IPS-18c (cell line): ENCODE measurements around the gene INMT.
A peak's percentile ranks its signal among the peaks of the same experiment; 100 is the strongest.

Source experiments
- H3K4me3 ChIP-seq: 2 replicates; pipeline ENCODE4 v1.7.0; 2013; ENCODE audit warnings: low read depth, mild to moderate bottlenecking, low read length, moderate library complexity; ENCODE audit not compliant: insufficient read depth
- H3K9me3 ChIP-seq: one replicate; pipeline ENCODE4 v1.6.1; 2013; ENCODE audit warnings: mild to moderate bottlenecking, low read length, moderate library complexity; ENCODE audit not compliant: control insufficient read depth, insufficient read depth

Gene INMT

DNA sequence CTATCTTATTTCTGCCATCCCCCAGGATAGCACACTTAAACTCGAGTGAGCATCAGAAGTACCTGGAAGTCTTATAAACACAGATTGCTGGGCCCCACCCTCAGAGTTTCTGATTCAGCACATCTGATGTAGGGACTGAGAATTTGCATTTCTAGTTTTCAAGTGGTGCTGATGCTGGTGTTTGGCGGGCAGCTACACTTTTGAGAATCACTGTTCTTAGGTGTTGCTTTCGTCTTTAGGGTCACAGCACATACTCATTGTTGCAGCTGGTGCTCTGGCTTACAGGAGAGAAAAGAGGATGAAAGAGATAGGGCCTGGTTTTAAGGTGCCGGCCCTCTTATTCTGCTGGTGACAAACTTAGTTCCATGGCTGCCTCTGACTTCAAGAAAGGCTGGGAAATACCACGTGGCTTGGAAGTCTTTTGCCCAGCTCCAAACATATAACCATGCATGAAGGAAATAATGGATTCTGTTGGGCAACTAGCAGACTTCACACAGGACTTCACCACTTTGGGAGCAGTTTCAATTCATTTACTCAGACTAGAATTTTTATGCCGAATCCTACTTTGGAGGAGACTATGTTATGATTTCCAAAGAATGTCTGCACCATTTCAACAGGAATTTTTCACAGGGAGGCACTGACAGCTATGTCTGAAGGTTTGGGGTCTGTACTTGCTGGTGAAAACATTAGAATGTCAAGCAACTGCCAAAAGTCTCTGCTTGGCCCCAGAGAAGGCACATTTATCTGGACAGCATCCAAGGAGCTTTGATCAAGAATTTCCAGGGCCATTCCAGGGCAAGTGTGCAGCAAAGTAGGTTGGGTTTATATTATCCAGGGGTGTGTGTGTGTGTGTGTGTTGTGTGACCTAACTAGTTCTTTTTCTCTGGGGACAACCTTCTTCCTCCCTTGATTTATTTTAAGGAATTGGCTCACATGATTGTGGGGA is 12.4 kb downstream of the INMT start:
- no peaks in the 10 kb centered on the region for H3K9me3 ChIP-seq
- H3K4me3 ChIP-seq = no peak overlapping the region

- Histone ChIP-seq H3K4me3 (no peak overlapping the region), H3K9me3 (no peaks in the 10 kb centered on the region)
These were observed 13.5 kb downstream of the INMT start for GRCh38 chr7:30765408-30765807.

DNA sequence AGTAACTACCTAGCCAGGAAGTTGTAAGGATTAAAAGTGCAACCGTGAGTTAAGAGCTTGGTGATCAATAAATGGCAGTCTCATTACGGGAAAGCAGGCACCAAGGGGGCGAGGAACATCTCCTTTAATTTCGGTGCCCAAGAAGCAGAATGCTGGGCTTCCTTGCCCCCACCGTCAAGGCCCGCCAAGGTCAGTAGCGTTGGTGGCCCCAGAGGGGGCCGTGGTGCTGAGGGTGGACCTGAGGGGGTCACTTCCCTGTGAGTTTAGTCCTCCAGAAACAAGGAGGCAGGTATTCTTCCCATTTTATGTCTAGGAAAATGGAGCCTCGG is 18.9 kb downstream of the INMT start:
- peak overlapping the region; percentile 84; the same call in 1 of the 2 replicates for H3K4me3 ChIP-seq
- peaks cover 2% of the 10 kb centered on the region for H3K9me3 ChIP-seq

GRCh38 chr7:30771174-30771879 is 19.4 kb downstream of the INMT start, which contains the start of gene MINDY4:
Gene MINDY4, plus strand, starts transcription at chr7:30771417. Its CDS starts 77 bp downstream, at chr7:30771494.
- peak within 1 kb of the TSS; percentile 84 for H3K4me3 ChIP-seq
- peaks cover 2% of the 10 kb centered on the region for H3K9me3 ChIP-seq

DNA sequence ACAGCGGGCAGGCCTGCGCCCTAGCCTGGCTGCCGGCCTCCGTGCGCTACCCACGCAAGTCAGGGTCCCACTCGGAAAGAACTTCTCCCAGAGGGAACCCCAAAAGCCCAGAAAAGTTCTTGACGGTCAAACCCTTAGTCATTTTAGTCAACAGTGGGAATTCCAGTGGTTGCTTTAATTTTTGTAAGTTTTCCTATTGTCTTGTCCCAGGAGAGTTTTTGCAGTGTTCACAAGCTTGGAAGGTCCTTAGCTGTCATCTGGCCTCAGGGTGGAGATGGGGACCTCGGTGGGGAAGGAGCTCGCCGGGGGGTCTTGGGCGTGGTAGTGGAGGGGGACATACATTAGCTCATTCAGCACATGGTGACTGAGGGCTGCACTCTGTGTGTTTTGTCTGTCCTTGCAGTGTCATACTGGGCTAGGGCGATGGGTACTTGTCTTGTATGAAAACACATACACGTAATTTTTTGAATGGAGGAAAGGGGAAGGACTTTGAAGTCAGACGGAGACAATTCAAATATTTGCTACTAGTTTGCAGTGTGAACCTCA is 20.0 kb downstream of the INMT start:
- peak overlapping the region; percentile 84 for H3K4me3 ChIP-seq

DNA sequence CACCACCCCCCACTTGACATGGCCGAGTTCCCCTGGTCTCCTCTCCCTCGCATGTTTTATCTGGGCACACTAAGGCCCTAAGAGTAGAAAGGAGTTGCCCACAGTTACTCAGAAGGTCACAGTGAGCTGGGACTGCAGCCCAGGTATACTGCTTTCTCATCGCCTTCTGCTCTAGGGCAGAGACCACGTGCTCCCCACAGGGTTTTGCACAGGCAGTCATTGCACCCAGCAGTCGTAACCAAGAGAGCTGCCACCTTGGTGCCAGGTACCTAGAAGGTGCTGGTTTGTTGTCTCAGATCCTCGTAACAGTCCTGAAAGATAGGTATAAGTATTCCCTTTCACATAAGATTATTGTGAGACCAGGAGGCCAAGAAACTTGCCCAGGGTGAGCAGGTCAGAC is 21.0 kb downstream of the INMT start:
- Histone ChIP-seq H3K9me3 (peaks cover 2% of the 10 kb centered on the region), H3K4me3 (no peak overlapping the region)

More for the DNA sequence above, 20.0 kb downstream of the INMT start:
- H3K9me3 ChIP-seq = peaks cover 2% of the 10 kb centered on the region

DNA sequence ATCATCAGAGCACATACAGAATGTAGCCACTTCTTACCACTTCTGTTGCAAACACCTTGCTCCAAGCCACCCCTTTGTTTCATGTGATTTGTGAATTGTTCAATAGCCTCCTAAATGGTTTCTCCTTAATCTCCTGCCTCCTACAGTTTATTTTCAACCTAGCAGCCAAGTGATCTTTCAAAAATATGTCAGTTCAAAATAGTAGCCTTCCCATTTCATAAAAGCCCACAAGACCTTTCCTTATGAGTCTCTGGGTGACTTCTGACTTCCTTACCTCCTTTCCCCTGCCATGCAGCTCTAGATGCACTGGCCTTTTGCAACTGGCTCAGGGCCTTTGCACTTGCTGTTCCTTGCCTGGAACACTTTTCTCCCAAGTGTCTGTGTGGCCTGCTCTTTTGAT is 24.1 kb downstream of the INMT start:
- peaks cover 2% of the 10 kb centered on the region for H3K9me3 ChIP-seq
- H3K4me3 ChIP-seq = no peak overlapping the region

GRCh38 chr7:30776971-30777370 is 25.0 kb downstream of the INMT start:
- no peak overlapping the region for H3K4me3 ChIP-seq
- H3K9me3 ChIP-seq = peaks cover 1% of the 10 kb centered on the region

GRCh38 chr7:30778255-30779025 is 26.5 kb downstream of the INMT start:
- Histone ChIP-seq H3K4me3 (no peak overlapping the region), H3K9me3 (no peaks in the 10 kb centered on the region)

DNA sequence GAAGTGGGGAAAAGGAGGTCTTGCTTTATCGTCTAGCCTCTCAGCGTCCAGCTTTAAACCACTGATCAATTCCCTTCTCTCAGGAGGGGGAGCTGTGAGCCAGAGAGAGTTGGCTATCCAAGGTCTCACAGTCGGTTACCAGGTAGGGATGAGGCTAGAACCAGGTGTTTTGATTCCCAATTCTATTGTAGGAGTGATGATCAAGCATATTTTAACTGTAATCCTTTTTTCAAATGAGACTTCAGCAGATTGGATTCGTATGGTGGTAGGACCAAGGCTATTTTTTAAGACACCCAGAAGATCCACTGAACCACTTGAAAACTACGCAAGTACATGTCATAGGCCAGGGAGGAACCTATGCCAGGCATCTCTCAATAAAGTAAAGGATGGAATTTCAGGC is 27.6 kb downstream of the INMT start:
- no peak overlapping the region for H3K4me3 ChIP-seq
- H3K9me3 ChIP-seq = no peaks in the 10 kb centered on the region

DNA sequence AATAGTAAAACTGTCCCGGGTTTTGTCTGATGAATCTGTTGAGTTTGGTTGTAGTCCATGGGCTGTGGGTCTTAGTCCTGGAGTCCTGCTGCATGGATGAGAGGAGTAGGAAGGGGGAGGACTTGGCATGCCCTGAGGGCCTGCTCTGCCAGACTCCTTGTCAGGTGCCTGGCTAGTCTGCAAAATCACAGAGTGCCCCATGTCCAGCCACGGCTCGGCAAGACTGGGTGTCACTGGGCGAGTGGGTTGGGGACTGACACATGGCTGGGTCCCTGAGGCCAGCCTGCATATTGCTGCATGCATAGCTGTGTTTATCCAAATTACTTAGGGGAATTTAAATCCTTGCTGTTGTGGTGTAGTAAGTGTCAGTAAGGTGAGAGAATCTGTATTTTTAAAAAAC is 29.0 kb downstream of the INMT start:
- H3K4me3 ChIP-seq = no peak overlapping the region
- H3K9me3 ChIP-seq = no peaks in the 10 kb centered on the region

- Histone ChIP-seq H3K9me3 (no peaks in the 10 kb centered on the region), H3K4me3 (no peak overlapping the region)
These were observed 30.8 kb downstream of the INMT start for GRCh38 chr7:30782690-30783089.

DNA sequence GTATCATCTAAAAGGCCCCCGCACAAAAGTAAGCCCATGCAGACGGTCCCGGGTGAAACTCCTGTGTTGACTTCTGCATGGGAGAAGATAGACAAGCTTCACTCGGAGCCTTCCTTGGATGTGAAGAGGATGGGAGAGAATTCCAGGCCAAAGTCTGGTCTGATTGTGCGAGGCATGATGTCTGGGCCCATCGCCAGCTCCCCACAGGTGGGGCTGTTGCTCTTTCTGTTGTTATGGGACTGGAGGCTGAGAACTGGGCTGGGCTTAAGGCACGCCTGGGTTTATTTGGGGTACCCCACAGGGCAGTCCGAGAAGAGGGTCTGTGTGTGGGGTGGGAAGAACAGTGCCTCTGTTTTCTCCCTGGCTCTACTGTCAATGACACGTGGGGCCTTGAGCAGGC is 33.9 kb downstream of the INMT start:
- no peak overlapping the region for H3K4me3 ChIP-seq
- H3K9me3 ChIP-seq = peaks cover 2% of the 10 kb centered on the region

DNA sequence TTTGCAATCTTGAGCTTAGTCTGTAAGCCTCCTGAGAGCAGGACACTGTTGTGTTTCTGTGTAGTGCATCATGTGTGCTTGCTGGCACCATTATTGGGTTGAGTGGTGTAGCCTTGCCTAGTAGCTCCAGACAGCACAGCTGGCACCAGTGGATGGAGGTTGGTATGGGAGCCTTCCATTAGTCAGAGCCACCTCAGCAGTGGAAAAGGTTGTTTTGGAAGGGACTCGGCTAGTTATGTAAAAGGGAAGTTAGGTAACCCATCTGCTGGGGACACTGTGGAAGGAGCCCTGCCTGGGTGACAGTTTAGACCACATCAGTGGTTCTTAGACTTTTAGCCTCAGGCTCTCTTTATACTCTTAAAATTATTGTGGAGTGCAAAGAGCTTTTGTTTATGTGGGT is 35.6 kb downstream of the INMT start:
- H3K9me3 ChIP-seq = peaks cover 2% of the 10 kb centered on the region
- H3K4me3 ChIP-seq = no peak overlapping the region

- Histone ChIP-seq H3K9me3 (peaks cover 2% of the 10 kb centered on the region), H3K4me3 (no peak overlapping the region)
These were observed 36.9 kb downstream of the INMT start for GRCh38 chr7:30788640-30789333.

- Histone ChIP-seq H3K9me3 (peaks cover 2% of the 10 kb centered on the region), H3K4me3 (no peak overlapping the region)
These were observed 37.4 kb downstream of the INMT start for GRCh38 chr7:30789334-30789711.

GRCh38 chr7:30790356-30790755 is 38.4 kb downstream of the INMT start:
- peaks cover 2% of the 10 kb centered on the region for H3K9me3 ChIP-seq
- no peak overlapping the region for H3K4me3 ChIP-seq
